A549 treated with AZD9567 at 1 μM for 4 hours (cell line): Measurements from ENCODE around the gene SLC38A9. TPM values are rescaled to one million over a fixed set of nuclear protein-coding genes. Genes with fewer than 3 reads are reported as not detected.

Experiments used
- total RNA-seq: library from RNA; stranded (reverse); fragments of 200-300 nt; extraction: Qiagen RNA extraction; gene quantifications from 5 replicates; pipeline ENCODE4 v1.2.3, GENCODE V29; 2022; ENCODE audit not compliant: insufficient read depth

SLC38A9 gene
- 17.3 to 24.7 TPM (median 20.9 TPM) in 5 replicates for total RNA-seq

GRCh38 chr5:55712023-55712859 is at the start of gene SLC38A9:
Gene SLC38A9 (minus strand): TSS chr5:55712324. CDS start chr5:55697958, 14,366 bp downstream.

GRCh38 chr5:55737793-55738192 is 25.7 kb upstream of the SLC38A9 start, which contains the start of gene DDX4:
Gene DDX4 (plus strand): TSS chr5:55738061. CDS start chr5:55738964, 903 bp downstream.

Other genes starting within 250 kb of the SLC38A9 start
- 21.6 to 36.9 TPM (median 35.3 TPM) in 5 replicates for gene PLPP1, start 177.4 kb downstream of the SLC38A9 start, total RNA-seq
- gene DDX4, start 25.7 kb upstream of the SLC38A9 start, total RNA-seq: not detected in 5 replicates
- gene IL31RA, start 139.0 kb upstream of the SLC38A9 start, total RNA-seq: 0.70 to 1.6 TPM (median 0.89 TPM) in 5 replicates